H9 (cell line): ENCODE results near the gene PMEPA1. TPM values are rescaled to one million over a fixed set of nuclear protein-coding genes. Genes with fewer than 3 reads are reported as not detected.

Experiments
- DNase-seq: peaks from one replicate; pipeline ENCODE4 v3.0.0-alpha.2; 2017
- H2AFZ ChIP-seq: one replicate; pipeline ENCODE4 v1.6.1; 2013; ENCODE audit warnings: mild to moderate bottlenecking, low read length, control low read depth, moderate library complexity
- H2AK5ac ChIP-seq: 2 replicates; pipeline ENCODE4 v1.6.1; 2013; ENCODE audit warnings: low read length, control low read depth, mixed read lengths; ENCODE audit not compliant: insufficient read length
- H2BK120ac ChIP-seq: one replicate; pipeline ENCODE4 v1.6.1; 2013; ENCODE audit warnings: low read depth, mild to moderate bottlenecking, low read length, control low read depth, inconsistent platforms; ENCODE audit not compliant: poor library complexity, severe bottlenecking
- H2BK12ac ChIP-seq: 2 replicates; pipeline ENCODE4 v1.6.1; 2013; ENCODE audit warnings: low read length, control low read depth, mixed read lengths, low read depth; ENCODE audit not compliant: insufficient read length
- H2BK15ac ChIP-seq: 2 replicates; pipeline ENCODE4 v1.6.1; 2013; ENCODE audit warnings: low read depth, low read length, control low read depth
- H2BK20ac ChIP-seq: one replicate; pipeline ENCODE4 v1.6.1; 2013; ENCODE audit warnings: low read depth, mild to moderate bottlenecking, low read length, control low read depth, inconsistent platforms; ENCODE audit not compliant: poor library complexity, severe bottlenecking
- H2BK5ac ChIP-seq: 2 replicates; pipeline ENCODE4 v1.6.1; 2013; ENCODE audit warnings: low read length, control low read depth, mixed read lengths; ENCODE audit not compliant: insufficient read length
- H3K14ac ChIP-seq: 2 replicates; pipeline ENCODE4 v1.6.1; 2013; ENCODE audit warnings: low read length, control low read depth; ENCODE audit not compliant: insufficient read depth
- H3K18ac ChIP-seq: 2 replicates; pipeline ENCODE4 v1.6.1; 2013; ENCODE audit warnings: low read depth, mild to moderate bottlenecking, mixed read lengths, low read length, control low read depth; ENCODE audit not compliant: insufficient read length
- H3K23ac ChIP-seq: 2 replicates; pipeline ENCODE4 v1.6.1; 2013; ENCODE audit warnings: low read length, control low read depth, mixed read lengths, low read depth; ENCODE audit not compliant: insufficient read length
- H3K23me2 ChIP-seq: 2 replicates; pipeline ENCODE4 v1.6.1; 2013; ENCODE audit warnings: low read depth, mild to moderate bottlenecking, mixed read lengths, low read length, control low read depth; ENCODE audit not compliant: insufficient read length, poor library complexity, severe bottlenecking
- H3K27ac ChIP-seq: 2 replicates; pipeline ENCODE4 v1.5.1; 2013; ENCODE audit warnings: low read length, control low read depth, mixed read lengths, low read depth; ENCODE audit not compliant: insufficient read length
- H3K27me3 ChIP-seq: 2 replicates; pipeline ENCODE4 v1.6.1; 2013; ENCODE audit warnings: low read length, control low read depth, inconsistent platforms; ENCODE audit not compliant: insufficient read depth
- H3K4ac ChIP-seq: 2 replicates; pipeline ENCODE4 v1.6.1; 2013; ENCODE audit warnings: low read depth, mild to moderate bottlenecking, control low read depth, inconsistent platforms, low read length, moderate library complexity
- H3K4me1 ChIP-seq: 2 replicates; pipeline ENCODE4 v1.6.1; 2013; ENCODE audit warnings: low read length, control low read depth, inconsistent platforms; ENCODE audit not compliant: insufficient read depth
- H3K4me2 ChIP-seq: 2 replicates; pipeline ENCODE4 v1.6.1; 2013; ENCODE audit warnings: low read length, control low read depth, mixed read lengths; ENCODE audit not compliant: insufficient read length, insufficient read depth
- H3K56ac ChIP-seq: 2 replicates; pipeline ENCODE4 v1.6.1; 2013; ENCODE audit warnings: low read depth, mild to moderate bottlenecking, mixed read lengths, low read length, control low read depth; ENCODE audit not compliant: insufficient read length
- H3K79me1 ChIP-seq: 2 replicates; pipeline ENCODE4 v1.6.1; 2013; ENCODE audit warnings: low read depth, mild to moderate bottlenecking, moderate library complexity, low read length, control low read depth, inconsistent platforms; ENCODE audit not compliant: insufficient read depth, poor library complexity, severe bottlenecking
- H3K79me2 ChIP-seq: 2 replicates; pipeline ENCODE4 v1.6.1; 2013; ENCODE audit warnings: low read length, control low read depth, inconsistent platforms; ENCODE audit not compliant: insufficient read depth
- H3K9ac ChIP-seq: 2 replicates; pipeline ENCODE4 v1.6.1; 2013; ENCODE audit warnings: low read length, control low read depth, mixed read lengths; ENCODE audit not compliant: insufficient read length; ENCODE audit errors: extremely low read depth
- H3K9me3 ChIP-seq: one replicate; pipeline ENCODE4 v1.6.1; 2013; ENCODE audit warnings: low read depth, low read length, inconsistent platforms; ENCODE audit not compliant: control insufficient read depth
- H3T11ph ChIP-seq: one replicate; pipeline ENCODE4 v1.6.1; 2013; ENCODE audit warnings: mild to moderate bottlenecking, low read length, control low read depth, inconsistent platforms
- H4K20me1 ChIP-seq: one replicate; pipeline ENCODE4 v1.6.1; 2013; ENCODE audit not compliant: control insufficient read depth, insufficient read length, insufficient read depth
- H4K5ac ChIP-seq: 2 replicates; pipeline ENCODE4 v1.6.1; 2013; ENCODE audit warnings: low read depth, mild to moderate bottlenecking, mixed read lengths, low read length, control low read depth; ENCODE audit not compliant: insufficient read length
- H4K8ac ChIP-seq: replicated peaks from 2 replicates; pipeline ENCODE4 v1.6.1; 2013; ENCODE audit warnings: low read length, control low read depth, mixed read lengths, low read depth; ENCODE audit not compliant: insufficient read length
- H4K91ac ChIP-seq: 2 replicates; pipeline ENCODE4 v1.6.1; 2013; ENCODE audit warnings: low read depth, mild to moderate bottlenecking, moderate library complexity, mixed read lengths, low read length, control low read depth; ENCODE audit not compliant: insufficient read length
- H3K27ac Mint-ChIP-seq, 3 experiments: 2 replicates in 2 of 3; 3 replicates in 1 of 3; pipeline ENCODE4 v1.8.0; 2020 to 2021; ENCODE audit warnings: mixed read lengths in 3 of 3, mild to moderate bottlenecking in 1 of 3, moderate library complexity in 1 of 3
- H3K27me3 Mint-ChIP-seq: 2 replicates; pipeline ENCODE4 v1.8.0; 2021; ENCODE audit warnings: low read depth, mild to moderate bottlenecking, moderate library complexity, mixed read lengths
- H3K36me3 Mint-ChIP-seq, 3 experiments: 2 replicates in 2 of 3; 3 replicates in 1 of 3; pipeline ENCODE4 v1.8.0; 2020 to 2021; ENCODE audit warnings: low read depth in 3 of 3, mixed read lengths in 3 of 3; ENCODE audit not compliant: insufficient read depth in 1 of 3
- H3K4me1 Mint-ChIP-seq, 2 experiments: 2 replicates each; pipeline ENCODE4 v1.8.0; 2020; ENCODE audit warnings: mixed read lengths in 2 of 2
- H3K4me3 Mint-ChIP-seq, 2 experiments: 2 replicates in 1 of 2; 3 replicates in 1 of 2; pipeline ENCODE4 v1.8.0; 2020 to 2021; ENCODE audit warnings: mild to moderate bottlenecking in 2 of 2, mixed read lengths in 2 of 2, moderate library complexity in 1 of 2
- H3K9me3 Mint-ChIP-seq, 2 experiments: 2 replicates in 1 of 2; 3 replicates in 1 of 2; pipeline ENCODE4 v1.8.0; 2020; ENCODE audit warnings: mild to moderate bottlenecking in 2 of 2, mixed read lengths in 2 of 2, moderate library complexity in 1 of 2
- CTCF ChIP-seq: fragments of 200-600 bp; sonication (generic); conservative IDR thresholded peaks from 3 replicates; pipeline ENCODE4 v1.8.0; 2021; ENCODE audit warnings: antibody characterized with exemption, mild to moderate bottlenecking
- WGBS: extraction: QIAGEN DNeasy Blood & Tissue Kit; methylation state at CpG from one replicate; pipeline ENCODE4 v1.1.7; 2013; ENCODE audit warnings: missing lambda C conversion rate, low lambda C conversion rate, mixed read lengths; ENCODE audit not compliant: insufficient read length; ENCODE audit errors: extremely low coverage; 5-methylcytosine and 5-hydroxymethylcytosine counted together
- total RNA-seq: library from RNA; stranded (reverse); gene quantifications from 2 replicates; pipeline ENCODE4 v1.2.1, GENCODE V29; 2021

PMEPA1 gene
- total RNA-seq, 1 experiment from 2014 or later: 34.6 TPM

- Histone ChIP-seq H3K27me3 (no peaks in the 10 kb centered on the region), H3K79me1 (no peaks in the 10 kb centered on the region), H3K4ac (no peak overlapping the region), H3K18ac (no peak overlapping the region), H3K79me2 (no peaks in the 10 kb centered on the region; the same call in 1 of the 2 replicates), H3K23me2 (peaks cover 7% of the 10 kb centered on the region), H3K9ac (no peak overlapping the region), H2BK15ac (no peak overlapping the region), H3K23ac (no peak overlapping the region), H3K4me2 (no peak overlapping the region), H3T11ph (no peak overlapping the region), H4K91ac (no peak overlapping the region), H4K5ac (no peak overlapping the region), H3K27ac (no peak overlapping the region), H4K20me1 (no peaks in the 10 kb centered on the region), H2AK5ac (no peak overlapping the region), H3K9me3 (no peaks in the 10 kb centered on the region), H2BK12ac (no peak overlapping the region), H2AFZ (no peak overlapping the region), H2BK5ac (no peak overlapping the region), H3K14ac (no peak overlapping the region), H4K8ac (no peak overlapping the region), H3K56ac (no peak overlapping the region), H3K4me1 (peaks cover 3% of the 10 kb centered on the region; the same call in 1 of the 2 replicates), H2BK20ac (no peak overlapping the region), H2BK120ac (no peak overlapping the region)
- DNase-seq: no peak
- no peak for TF ChIP-seq CTCF
- Mint-ChIP-seq H3K9me3 (no peaks in the 10 kb centered on the region; a peak in 1 of 5 replicates), H3K4me3 (no peak overlapping the region), H3K36me3 (no peaks in the 10 kb centered on the region; a peak in 1 of 7 replicates), H3K4me1 (peaks cover 19 to 33% of the 10 kb centered on the region in 2 experiments), H3K27me3 (peaks cover 4% of the 10 kb centered on the region), H3K27ac (no peak overlapping the region)
- no CpG with 5 or more reads among the region's 8 CpGs for WGBS
Observed at GRCh38 chr20:57713951-57714350, 4.1 kb upstream of the PMEPA1 start.
